ENCODE results near the gene REM2.
A peak's percentile ranks its signal among the peaks of the same experiment; 100 is the strongest.
"Not testable (repeated sequence)": the region's sequence is repeated elsewhere in the genome, so short reads cannot be mapped to it uniquely, and the experiment has no call there.

The REM2 gene

GRCh38 chr14:22896760-22897159, 13.7 kb downstream of the REM2 start:
- no peak for DNase-seq (ENCODE audit: low read depth in 2 of 2)

DNA sequence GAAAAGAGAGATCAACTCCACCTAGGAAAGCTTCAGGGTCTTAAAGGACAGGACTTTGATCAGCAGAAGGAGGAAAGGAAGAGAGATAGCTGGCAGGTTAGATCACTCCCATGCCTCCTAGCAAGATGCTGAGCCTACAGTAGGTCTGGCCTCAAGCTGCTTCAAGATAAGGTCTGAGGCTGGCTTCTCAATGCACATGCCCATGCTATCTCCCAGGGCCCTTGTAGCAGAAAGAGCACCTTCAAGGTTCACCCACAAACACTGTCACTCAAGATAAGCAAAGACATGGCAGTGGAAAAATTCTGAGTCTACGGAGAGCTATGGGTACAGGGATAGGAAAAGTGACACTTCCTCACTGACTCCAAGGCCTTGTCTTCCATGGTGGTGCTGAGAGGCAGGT, 14.3 kb downstream of the REM2 start:
- DNase-seq (ENCODE audit: low read depth in 2 of 2) = no peak

GRCh38 chr14:22898302-22899090, 15.5 kb downstream of the REM2 start:
- no peak for DNase-seq (ENCODE audit: low read depth in 2 of 2)

DNA sequence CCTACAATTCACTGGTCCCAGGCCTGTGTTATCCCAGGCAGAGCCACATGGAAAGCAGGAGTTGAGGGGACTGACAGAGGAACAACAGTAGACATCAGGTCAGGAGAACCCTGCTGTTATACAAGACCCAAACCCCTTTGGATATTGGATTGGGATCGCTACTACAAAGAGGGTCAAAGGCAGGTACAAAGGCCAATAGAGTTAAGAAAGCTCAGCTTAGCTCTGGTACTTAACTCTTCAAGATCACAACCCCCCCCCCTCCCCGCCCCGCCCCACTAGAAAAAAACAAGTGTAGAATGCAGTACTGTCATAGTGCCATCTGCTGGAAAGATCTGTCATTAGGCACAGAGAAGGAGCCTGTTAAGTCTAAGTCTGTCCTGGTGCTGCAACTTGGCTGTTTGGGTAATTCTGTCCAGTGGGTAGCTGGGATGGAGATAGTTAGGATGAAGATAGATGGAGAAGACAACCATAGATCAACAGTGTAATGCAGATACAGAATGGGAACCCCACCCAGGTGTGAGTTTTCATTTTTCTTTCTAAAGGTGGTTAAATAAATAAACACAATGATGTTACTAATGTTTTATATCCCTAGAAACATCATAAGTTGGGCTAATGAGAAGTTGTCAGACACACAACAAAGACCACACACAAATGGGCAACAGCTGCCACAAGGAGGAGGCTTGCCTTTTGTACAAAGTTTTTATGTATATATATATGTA, 17.2 kb downstream of the REM2 start:
- no peak for DNase-seq (ENCODE audit: low read depth in 2 of 2)

DNA sequence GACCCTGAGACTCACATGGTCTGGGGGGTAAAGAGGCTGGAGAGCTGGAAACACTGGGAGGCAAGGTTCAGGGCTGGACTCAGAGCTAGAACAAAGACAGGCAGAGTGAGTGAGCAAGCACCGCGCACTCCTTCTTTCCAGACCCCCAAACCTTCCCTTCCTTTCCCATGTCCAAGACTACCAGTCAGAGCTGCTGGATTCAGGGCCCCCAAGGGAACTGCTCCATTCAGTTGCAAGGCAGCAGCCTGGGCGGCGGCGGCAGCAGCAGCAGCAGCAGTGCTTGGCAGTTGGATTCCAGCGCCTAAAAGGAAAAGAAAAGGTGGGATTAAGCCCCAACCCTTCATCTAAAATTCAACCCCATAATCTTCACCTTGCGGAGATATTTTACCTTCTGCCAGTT, 18.8 kb downstream of the REM2 start:
- DNase-seq (ENCODE audit: low read depth in 2 of 2) = no peak

- no peak for DNase-seq (ENCODE audit: low read depth in 2 of 2)
These were observed 20.7 kb downstream of the REM2 start for GRCh38 chr14:22903742-22904087.

GRCh38 chr14:22905627-22906026, 22.6 kb downstream of the REM2 start:
- no peak for DNase-seq (ENCODE audit: low read depth in 2 of 2)

DNA sequence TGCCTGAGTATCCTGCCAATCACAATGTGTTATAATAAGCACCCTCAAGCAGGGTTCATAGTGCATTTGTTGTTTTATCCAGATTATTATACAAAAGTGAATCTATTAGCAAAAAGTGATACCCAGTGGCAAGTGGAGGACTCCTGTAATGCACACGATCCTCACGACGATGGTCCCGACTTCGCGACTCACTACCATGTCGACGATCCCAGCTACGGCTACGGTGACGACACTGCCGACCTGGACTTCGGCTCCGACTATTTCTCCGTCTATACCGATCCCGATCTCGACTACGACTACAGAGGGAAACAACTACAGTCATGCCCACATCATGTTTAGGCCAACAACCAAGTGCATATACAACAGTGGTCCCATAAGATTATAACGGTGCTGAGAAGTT, 23.1 kb downstream of the REM2 start:
- DNase-seq (ENCODE audit: low read depth in 2 of 2) = no peak

DNA sequence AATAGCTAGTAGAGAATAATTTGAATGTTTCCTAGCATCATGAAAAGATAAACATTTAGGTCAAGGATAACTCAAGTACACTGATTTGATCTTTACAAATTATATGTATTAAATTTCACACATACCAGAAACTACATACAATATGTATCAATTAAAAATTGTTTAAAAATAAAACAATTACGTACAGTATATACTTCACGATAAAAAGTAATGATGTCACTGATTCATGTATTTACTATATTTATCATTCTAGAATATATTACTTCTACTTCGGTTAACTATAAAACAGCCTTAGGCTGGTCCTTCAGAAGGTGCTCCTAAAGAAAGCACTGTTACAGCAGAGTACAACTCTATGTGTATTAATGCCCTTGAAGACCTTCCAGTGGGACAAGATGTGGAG, 24.4 kb downstream of the REM2 start:
- no peak for DNase-seq (ENCODE audit: low read depth in 2 of 2)

GRCh38 chr14:22908601-22909000, 25.6 kb downstream of the REM2 start:
- DNase-seq (ENCODE audit: low read depth in 2 of 2) = no peak

DNA sequence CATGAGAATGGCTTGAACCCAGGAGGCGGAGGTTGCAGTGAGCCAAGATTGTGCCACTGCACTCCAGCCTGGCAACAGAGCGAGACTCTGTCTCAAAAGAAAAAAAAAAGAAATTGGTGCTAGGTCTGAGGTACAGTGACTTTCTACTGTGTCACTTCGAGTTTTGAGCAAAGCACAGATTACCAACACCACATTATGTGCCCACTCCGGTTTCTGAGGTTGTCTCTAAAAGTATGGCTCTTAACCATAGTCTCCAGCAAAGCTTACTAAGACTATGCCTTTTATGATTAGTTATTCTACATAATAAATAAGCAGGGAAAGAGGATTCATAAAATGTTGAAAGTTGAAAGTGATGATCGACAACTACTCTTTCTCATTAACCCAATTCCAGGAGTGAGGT, 27.9 kb downstream of the REM2 start:
- DNase-seq (ENCODE audit: low read depth in 2 of 2) = no peak

DNA sequence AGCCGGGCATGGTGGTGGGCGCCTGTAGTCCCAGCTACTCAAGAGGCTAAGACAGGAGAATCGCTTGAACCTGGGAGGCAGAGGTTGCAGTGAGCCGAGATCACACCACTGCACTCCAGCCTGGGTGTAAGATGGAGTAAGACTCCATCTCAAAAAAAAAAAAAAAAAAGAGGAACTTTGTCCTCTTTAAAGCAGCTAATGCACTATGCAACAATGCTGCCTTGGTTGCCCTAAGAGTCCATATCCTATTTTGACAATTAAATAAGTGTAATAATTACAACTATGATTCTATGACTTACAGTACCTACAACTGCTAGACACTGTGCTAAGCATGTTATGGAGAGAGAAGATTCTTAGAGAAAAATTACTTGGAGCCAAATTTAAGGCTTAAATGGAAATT, 31.8 kb downstream of the REM2 start:
- DNase-seq (ENCODE audit: low read depth in 2 of 2) = not testable (repeated sequence)

DNA sequence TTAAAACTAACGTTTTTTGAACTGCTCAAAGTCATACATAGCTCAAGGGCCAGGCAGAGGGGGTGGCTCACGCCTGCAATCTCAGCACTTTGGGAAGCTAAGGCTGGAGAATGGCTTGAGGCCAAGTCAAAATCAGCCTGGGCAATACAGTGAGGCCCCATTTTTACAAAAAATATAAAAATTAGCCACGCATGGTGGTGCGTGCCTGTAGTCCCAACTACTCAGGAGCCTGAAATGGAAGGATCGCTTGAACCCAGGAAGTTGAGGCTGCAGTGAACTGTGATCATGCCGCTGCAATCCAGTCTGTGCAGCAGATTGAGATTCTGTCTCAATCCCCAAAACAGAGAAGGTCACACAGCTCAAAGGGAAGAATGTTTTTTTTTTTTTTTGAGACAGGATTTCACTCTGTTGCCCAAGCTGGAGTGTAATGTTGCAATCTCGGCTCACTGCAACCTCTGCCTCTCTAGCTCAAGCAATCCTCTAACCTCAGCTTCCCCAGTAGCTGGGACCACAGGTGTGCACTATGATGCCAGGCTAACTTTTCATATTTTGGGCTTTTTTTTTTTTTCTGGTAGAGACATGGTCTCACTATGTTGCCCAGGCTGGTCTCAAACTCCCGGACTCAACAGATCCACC, 33.0 kb downstream of the REM2 start:
- DNase-seq (ENCODE audit: low read depth in 2 of 2) = no peak

DNA sequence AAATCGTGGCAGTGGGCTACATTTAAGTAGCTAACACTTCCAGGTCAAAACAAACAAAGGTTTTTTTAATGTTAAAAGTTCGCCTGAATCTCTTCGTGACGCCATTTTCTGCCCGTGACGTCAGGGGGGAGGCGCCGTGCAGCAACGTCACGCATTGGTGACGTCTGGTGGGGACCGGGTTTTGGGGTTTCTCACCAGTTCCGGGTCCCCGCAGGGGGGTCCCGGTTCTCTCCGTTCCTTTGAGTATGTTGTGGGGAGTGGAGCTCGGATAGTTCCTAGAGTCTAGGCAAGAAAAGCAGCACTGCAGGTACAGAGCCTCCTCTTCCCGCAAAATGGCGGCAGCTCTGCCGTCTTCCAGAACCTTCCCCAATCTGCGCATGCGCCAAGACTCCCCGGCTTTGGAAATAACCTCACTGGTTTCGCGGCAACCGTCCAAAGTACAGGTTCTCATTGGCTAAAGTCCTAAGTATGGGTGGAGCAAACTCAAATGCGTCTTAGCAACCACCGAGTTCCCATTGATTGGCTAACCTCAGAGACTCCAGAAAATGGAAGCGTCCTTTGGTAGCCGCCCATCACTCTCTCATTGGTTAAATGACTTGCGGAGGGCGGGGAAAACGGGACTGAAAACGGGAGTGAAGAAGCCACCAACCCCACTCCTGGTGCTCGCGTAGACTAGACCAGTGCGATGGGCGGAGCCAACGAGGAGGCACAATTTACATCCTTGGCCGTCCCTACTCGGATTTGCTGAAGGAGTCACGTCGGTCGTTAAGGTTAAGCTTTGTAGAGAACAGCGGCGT, 36.0 kb downstream of the REM2 start, which contains the start of gene RBM23:
TSS of gene RBM23 (minus strand) at position 346 of the 797 bp plus-strand sequence.
- peak; percentile 98 to 99 for DNase-seq (ENCODE audit: low read depth in 2 of 2)

DNA sequence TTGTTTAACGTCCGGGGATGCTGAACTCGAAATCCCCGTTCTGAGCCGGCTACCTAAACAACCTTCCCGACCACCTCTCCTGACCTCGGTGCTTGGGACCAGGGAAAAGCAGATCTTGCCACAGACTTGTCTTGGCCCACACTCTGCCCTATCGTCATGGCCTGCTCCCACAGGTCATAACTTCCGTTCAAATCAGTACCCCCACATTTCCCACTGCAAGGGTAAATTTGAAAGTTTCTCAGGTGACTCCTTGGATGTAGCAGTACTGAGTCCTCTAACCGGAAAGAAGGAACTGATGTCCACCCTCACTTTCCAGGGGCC, 36.5 kb downstream of the REM2 start:
- DNase-seq (ENCODE audit: low read depth in 2 of 2) = no peak

DNA sequence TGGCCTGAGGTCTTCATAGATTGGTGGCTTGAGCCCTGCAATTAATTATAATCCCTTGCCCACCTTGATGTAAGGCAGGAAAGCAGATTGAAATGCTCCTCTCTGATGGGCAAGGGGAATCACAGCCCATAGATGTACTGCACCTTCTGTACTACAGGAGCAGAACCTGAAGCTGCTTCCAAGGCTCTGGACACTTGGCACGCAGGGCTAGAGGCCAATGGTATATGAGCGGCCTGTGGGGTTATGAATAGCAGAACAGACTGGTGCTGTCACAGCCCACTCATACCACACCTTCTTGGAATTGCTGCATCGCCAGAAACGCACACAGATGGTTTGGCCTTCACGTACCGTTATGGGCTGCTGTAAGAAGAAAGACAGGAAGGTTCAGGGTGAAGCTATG, 37.7 kb downstream of the REM2 start:
- DNase-seq (ENCODE audit: low read depth in 2 of 2) = no peak

DNA sequence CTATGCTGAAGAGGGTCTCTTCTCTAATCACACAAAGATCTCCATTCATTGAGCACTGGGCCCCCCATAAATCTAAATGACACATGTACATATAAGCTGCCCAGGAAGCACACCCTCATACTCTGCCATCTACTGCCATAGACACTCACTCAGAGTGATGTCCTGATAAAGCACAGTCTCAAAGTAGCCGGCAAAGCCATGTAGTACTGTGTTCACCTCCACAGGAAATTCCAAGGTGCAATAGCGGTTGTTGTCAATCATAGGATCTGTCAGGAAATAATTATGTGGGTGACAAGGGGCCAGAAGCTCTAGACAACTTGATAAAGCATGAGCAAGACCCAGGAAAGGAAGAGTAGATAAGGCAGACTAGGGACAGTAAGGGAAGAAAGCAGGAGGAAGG, 39.3 kb downstream of the REM2 start:
- no peak for DNase-seq (ENCODE audit: low read depth in 2 of 2)

DNA sequence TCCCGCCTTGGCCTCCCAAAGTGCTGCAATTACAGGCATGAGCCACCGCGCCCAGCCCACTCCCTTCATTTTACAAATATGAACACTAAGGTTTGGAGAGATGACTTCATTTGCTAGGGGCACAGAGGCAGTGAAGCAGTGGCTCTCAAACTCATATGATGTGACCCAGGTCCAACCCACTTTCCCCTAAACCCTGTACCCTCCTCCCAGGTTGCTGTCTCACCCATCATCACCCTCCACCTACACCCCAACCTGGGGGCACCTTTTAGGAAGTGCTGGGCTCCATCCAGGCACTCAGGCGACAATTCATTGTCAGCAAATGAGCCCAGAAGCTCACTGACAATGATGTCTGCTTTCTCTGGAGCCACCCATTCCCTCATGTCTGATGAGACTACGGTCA, 40.7 kb downstream of the REM2 start:
- DNase-seq (ENCODE audit: low read depth in 2 of 2) = no peak

DNA sequence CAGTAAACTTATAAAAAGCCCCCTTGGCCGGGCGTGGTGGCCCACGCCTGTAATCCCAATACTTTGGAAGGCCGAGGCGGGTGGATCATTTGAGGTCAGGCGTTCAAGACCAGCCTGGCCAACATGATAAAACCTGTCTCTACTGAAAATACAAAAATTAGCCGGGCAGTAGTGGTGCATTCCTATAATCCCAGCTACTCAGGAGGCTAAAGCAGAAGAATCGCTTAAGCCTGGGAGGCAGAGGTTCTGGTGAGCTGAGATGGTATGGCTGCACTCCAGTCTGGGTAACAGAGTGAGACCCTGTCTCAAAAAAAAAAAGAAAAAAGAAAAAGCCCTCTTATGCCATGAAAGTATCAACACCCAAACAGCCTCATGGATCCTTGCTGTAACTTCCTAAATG, 42.5 kb downstream of the REM2 start:
- DNase-seq (ENCODE audit: low read depth in 2 of 2) = no peak

GRCh38 chr14:22926316-22926715, 43.3 kb downstream of the REM2 start:
- DNase-seq (ENCODE audit: low read depth in 2 of 2) = no peak

- DNase-seq (ENCODE audit: low read depth in 2 of 2) = peak in 1 of 2 donors; percentile 11
These were observed 45.4 kb downstream of the REM2 start for GRCh38 chr14:22928237-22929103.
